Vagina (tissue), 2 donors: ENCODE measurements around the gene SIPA1L3.

Experiments used
- POLR2AphosphoS5 ChIP-seq, 2 donors: sonication (generic); formaldehyde crosslinking; IDR thresholded peaks; one replicate each; pipeline ENCODE4 v1.9.0; 2017; ENCODE audit warnings: antibody characterized with exemption in 2 of 2, mild to moderate bottlenecking in 2 of 2, low read depth in 1 of 2; ENCODE audit not compliant: insufficient read depth in 1 of 2
- TF ChIP-seq, protein P1 (sequence below), 3 experiments: fragments of 450-650 bp in 2 of 3; fragments of 200-600 bp in 1 of 3; sonication (generic) in 1 of 3; IDR thresholded peaks; one replicate each; pipeline ENCODE4 v1.5.1; 2017 to 2019; ENCODE audit warnings: antibody characterized with exemption in 3 of 3, mild to moderate bottlenecking in 2 of 3, moderate library complexity in 2 of 3

DNA sequence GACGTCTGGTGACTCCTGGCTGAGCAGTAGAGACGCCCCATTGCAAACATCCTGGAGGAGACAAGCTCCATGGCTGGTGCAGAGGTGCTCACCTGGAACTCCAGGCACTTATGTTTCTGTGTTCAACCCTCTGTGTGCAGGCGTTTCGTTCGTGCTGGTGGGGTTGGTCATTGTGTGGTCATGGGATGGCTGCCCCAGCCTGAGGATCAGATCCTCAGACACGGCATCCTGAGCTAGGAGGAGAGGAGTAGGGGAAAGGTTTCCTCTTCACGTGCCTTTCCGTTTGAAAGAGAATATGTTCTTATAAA lies 87.8 kb downstream of the SIPA1L3 start:
- no peak for TF ChIP-seq POLR2AphosphoS5 (IDR thresholded peaks at IDR 0.05; ENCODE audit: insufficient read depth in 1 of 2, low read depth in 1 of 2)
- TF ChIP-seq, protein P1, sequence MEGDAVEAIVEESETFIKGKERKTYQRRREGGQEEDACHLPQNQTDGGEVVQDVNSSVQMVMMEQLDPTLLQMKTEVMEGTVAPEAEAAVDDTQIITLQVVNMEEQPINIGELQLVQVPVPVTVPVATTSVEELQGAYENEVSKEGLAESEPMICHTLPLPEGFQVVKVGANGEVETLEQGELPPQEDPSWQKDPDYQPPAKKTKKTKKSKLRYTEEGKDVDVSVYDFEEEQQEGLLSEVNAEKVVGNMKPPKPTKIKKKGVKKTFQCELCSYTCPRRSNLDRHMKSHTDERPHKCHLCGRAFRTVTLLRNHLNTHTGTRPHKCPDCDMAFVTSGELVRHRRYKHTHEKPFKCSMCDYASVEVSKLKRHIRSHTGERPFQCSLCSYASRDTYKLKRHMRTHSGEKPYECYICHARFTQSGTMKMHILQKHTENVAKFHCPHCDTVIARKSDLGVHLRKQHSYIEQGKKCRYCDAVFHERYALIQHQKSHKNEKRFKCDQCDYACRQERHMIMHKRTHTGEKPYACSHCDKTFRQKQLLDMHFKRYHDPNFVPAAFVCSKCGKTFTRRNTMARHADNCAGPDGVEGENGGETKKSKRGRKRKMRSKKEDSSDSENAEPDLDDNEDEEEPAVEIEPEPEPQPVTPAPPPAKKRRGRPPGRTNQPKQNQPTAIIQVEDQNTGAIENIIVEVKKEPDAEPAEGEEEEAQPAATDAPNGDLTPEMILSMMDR (IDR thresholded peaks at IDR 0.05): no peak
